ENCODE results near the gene ARPC1A.
"Not testable (repeated sequence)": the region's sequence is repeated elsewhere in the genome, so short reads cannot be mapped to it uniquely, and the experiment has no call there.

DNA sequence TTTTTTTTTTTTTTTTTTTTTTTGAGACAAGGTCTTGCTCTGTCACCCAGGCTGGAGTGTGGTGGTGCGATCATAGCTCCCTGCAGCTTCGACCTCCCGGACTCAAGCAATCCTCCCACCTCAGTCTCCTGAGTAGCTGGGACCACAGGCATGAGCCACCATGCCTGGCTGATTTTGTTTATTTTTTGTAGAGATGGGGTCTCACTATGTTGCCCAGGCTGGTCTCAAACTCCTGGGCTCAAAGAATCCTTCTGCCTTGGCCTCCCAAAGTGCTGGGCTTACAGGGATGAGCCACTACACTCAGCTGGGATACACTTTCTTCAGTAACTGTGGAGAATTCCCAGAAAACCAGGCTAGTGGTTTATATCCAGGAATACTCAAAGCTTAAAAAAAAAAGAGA lies 24.9 kb downstream of the ARPC1A start:
- TF ChIP-seq CTCF (IDR thresholded peaks at IDR 0.05); REST (IDR thresholded peaks at IDR 0.05; ENCODE audit: insufficient read depth in 1 of 2, low read depth in 2 of 2, low read length in 1 of 2): not testable (repeated sequence)
